Gastrocnemius medialis (tissue), 4 donors: Measurements from ENCODE around the gene INPP5E.

Experiments
- CTCF ChIP-seq, 5 experiments: fragments of 450-650 bp in 3 of 5; fragments of 200-600 bp in 2 of 5; sonication (generic) in 2 of 5; IDR thresholded peaks in 4 of 5; conservative IDR thresholded peaks in 1 of 5; 1 replicate in 4 of 5; 2 replicates in 1 of 5; pipeline ENCODE4 v1.5.1; 2016 to 2019; ENCODE audit warnings: antibody characterized with exemption in 5 of 5, mild to moderate bottlenecking in 3 of 5, moderate library complexity in 3 of 5
- POLR2A ChIP-seq, 2 donors: fragments of 450-650 bp; IDR thresholded peaks; one replicate each; pipeline ENCODE4 v1.6.1; 2017; ENCODE audit warnings: antibody characterized with exemption in 2 of 2, mild to moderate bottlenecking in 2 of 2, moderate library complexity in 2 of 2

GRCh38 chr9:136381966-136382513 is 57.6 kb downstream of the INPP5E start:
- TF ChIP-seq CTCF (IDR thresholded peaks at IDR 0.05 in 4 of 5, conservative IDR thresholded peaks at IDR 0.05 in 1 of 5) (no peak), POLR2A (IDR thresholded peaks at IDR 0.05) (no peak)
